Vagina (tissue), 2 donors: ENCODE data around the gene TNS1. TPM values are rescaled to one million over a fixed set of nuclear protein-coding genes. Genes with fewer than 3 reads are reported as not detected.

ENCODE experiments used
- DNase-seq, 2 donors: peaks; one replicate each; pipeline ENCODE4 v3.0.0-alpha.2; 2017; ENCODE audit errors: extremely low spot score in 2 of 2
- H3K27ac ChIP-seq: fragments of 200-600 bp; sonication (generic); one replicate; pipeline ENCODE4 v1.5.1; 2019
- H3K27me3 ChIP-seq: fragments of 200-600 bp; sonication (generic); one replicate; pipeline ENCODE4 v1.5.1; 2019
- H3K36me3 ChIP-seq, 2 donors: fragments of 200-600 bp; sonication (generic); one replicate each; pipeline ENCODE4 v1.5.1; 2017 to 2019
- H3K4me1 ChIP-seq: fragments of 200-600 bp; sonication (generic); one replicate; pipeline ENCODE4 v1.5.1; 2019
- H3K4me3 ChIP-seq, 2 donors: fragments of 200-600 bp; sonication (generic); 1 replicate in 1 of 2; 2 replicates in 1 of 2; pipeline ENCODE4 v1.5.1; 2016 to 2019
- H3K9me3 ChIP-seq: fragments of 200-600 bp; sonication (generic); one replicate; pipeline ENCODE4 v1.5.1; 2019
- CTCF ChIP-seq, 3 experiments: fragments of 450-650 bp in 2 of 3; fragments of 200-600 bp in 1 of 3; sonication (generic) in 1 of 3; IDR thresholded peaks; one replicate each; pipeline ENCODE4 v1.5.1; 2017 to 2019; ENCODE audit warnings: antibody characterized with exemption in 3 of 3, mild to moderate bottlenecking in 2 of 3, moderate library complexity in 2 of 3
- POLR2A ChIP-seq, 2 donors: fragments of 450-650 bp; IDR thresholded peaks; one replicate each; pipeline ENCODE4 v1.6.1; 2017; ENCODE audit warnings: antibody characterized with exemption in 2 of 2, mild to moderate bottlenecking in 2 of 2, moderate library complexity in 2 of 2
- POLR2AphosphoS5 ChIP-seq, 2 donors: sonication (generic); formaldehyde crosslinking; IDR thresholded peaks; one replicate each; pipeline ENCODE4 v1.9.0; 2017; ENCODE audit warnings: antibody characterized with exemption in 2 of 2, mild to moderate bottlenecking in 2 of 2, low read depth in 1 of 2; ENCODE audit not compliant: insufficient read depth in 1 of 2
- intact Hi-C: fragments of 100-400 bp; cut with DNase I; formaldehyde crosslinking; loops from one replicate; pipeline ENCODE4 v1.15.1; 2023
- total RNA-seq: library from RNA; depleted of rRNA; stranded (reverse); fragments of >200 nt; gene quantifications from one replicate; pipeline ENCODE4 v1.2.3, GENCODE V29; 2016

Gene TNS1
- total RNA-seq, 1 donor from 2014 or later: 216 TPM

GRCh38 chr2:217854684-217855420, 147.9 kb downstream of the TNS1 start:
- Histone ChIP-seq H3K9me3 (no peaks in the 10 kb centered on the region), H3K27me3 (no peaks in the 10 kb centered on the region), H3K4me3 (no peak overlapping the region), H3K4me1 (peaks cover 78% of the 10 kb centered on the region), H3K27ac (peak overlapping the region; percentile 72), H3K36me3 (peaks cover 0 to 7% of the 10 kb centered on the region in 2 donors)
- intact Hi-C loops: no loop called here
- TF ChIP-seq POLR2AphosphoS5 (IDR thresholded peaks at IDR 0.05; ENCODE audit: insufficient read depth in 1 of 2, low read depth in 1 of 2) (no peak), CTCF (IDR thresholded peaks at IDR 0.05) (no peak), POLR2A (IDR thresholded peaks at IDR 0.05) (no peak)
- no peak for DNase-seq

- intact Hi-C loops: no loop called here
- H3K36me3 ChIP-seq: peaks cover 0 to 9% of the 10 kb centered on the region in 2 donors
These were observed 148.8 kb downstream of the TNS1 start for GRCh38 chr2:217853961-217854360.

GRCh38 chr2:217853301-217853881, 149.4 kb downstream of the TNS1 start:
- H3K36me3 ChIP-seq: peaks cover 0 to 14% of the 10 kb centered on the region in 2 donors
- no peaks in the 10 kb centered on the region for H3K9me3 ChIP-seq
- peaks cover 75% of the 10 kb centered on the region for H3K4me1 ChIP-seq
- DNase-seq: no peak
- no peak overlapping the region for H3K4me3 ChIP-seq
- intact Hi-C loops: no loop called here
- H3K27ac ChIP-seq: peak overlapping the region; percentile 72
- TF ChIP-seq POLR2A (IDR thresholded peaks at IDR 0.05) (no peak), POLR2AphosphoS5 (IDR thresholded peaks at IDR 0.05; ENCODE audit: insufficient read depth in 1 of 2, low read depth in 1 of 2) (peak; percentile 57 to 71), CTCF (IDR thresholded peaks at IDR 0.05) (no peak)
- no peaks in the 10 kb centered on the region for H3K27me3 ChIP-seq

More at GRCh38 chr2:217853961-217854360, 148.8 kb downstream of the TNS1 start:
- H3K27ac ChIP-seq: peak overlapping the region; percentile 72
- no peaks in the 10 kb centered on the region for H3K9me3 ChIP-seq
- H3K4me3 ChIP-seq: no peak overlapping the region
- no peak for TF ChIP-seq CTCF (IDR thresholded peaks at IDR 0.05)
- TF ChIP-seq POLR2A (IDR thresholded peaks at IDR 0.05): no peak
- peak in 1 of 2 donors; percentile 8 for TF ChIP-seq POLR2AphosphoS5 (IDR thresholded peaks at IDR 0.05; ENCODE audit: insufficient read depth in 1 of 2, low read depth in 1 of 2)
- H3K4me1 ChIP-seq: peaks cover 78% of the 10 kb centered on the region
- H3K27me3 ChIP-seq: no peaks in the 10 kb centered on the region
- DNase-seq: no peak

GRCh38 chr2:217852555-217853211, 150.1 kb downstream of the TNS1 start:
- peak overlapping the region; percentile 72 for H3K27ac ChIP-seq
- DNase-seq: no peak
- H3K4me1 ChIP-seq: peaks cover 74% of the 10 kb centered on the region
- no peaks in the 10 kb centered on the region for H3K9me3 ChIP-seq
- H3K27me3 ChIP-seq: no peaks in the 10 kb centered on the region
- intact Hi-C loops: no loop called here
- no peak overlapping the region for H3K4me3 ChIP-seq
- H3K36me3 ChIP-seq: peaks cover 0 to 21% of the 10 kb centered on the region in 2 donors
- TF ChIP-seq POLR2AphosphoS5 (IDR thresholded peaks at IDR 0.05; ENCODE audit: insufficient read depth in 1 of 2, low read depth in 1 of 2): no peak
- no peak for TF ChIP-seq CTCF (IDR thresholded peaks at IDR 0.05)
- no peak for TF ChIP-seq POLR2A (IDR thresholded peaks at IDR 0.05)
